ENCODE results near the gene IL4I1. TPM values are rescaled to one million over a fixed set of nuclear protein-coding genes. Genes with fewer than 3 reads are reported as not detected.

Gene IL4I1
- total and polyA plus RNA-seq, 2 donors (not counting 1 experiment from before 2014, with no cell fraction given) = 0.48 to 3.1 TPM

DNA sequence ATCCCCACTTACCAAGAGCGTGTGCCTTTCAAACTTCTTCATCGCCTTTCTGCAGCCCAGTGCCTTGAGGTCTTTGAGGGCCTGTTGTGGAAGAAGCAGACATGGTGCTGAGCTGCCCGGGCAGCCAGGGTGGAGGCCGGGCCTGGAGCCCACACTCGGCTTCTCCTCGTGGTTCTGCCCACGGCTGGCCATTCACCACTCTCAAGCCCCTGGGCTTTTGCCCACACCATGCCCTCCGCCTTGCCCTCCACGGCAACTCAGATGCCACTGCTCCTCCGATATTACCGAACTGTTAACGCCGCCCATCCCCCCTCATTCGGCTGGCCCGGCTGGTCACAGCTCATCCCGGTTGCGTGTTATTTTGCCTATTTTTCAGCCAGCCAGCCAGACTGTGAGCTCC, 5.3 kb downstream of the IL4I1 start:
- H3K9ac ChIP-seq (ENCODE audit: low read length) = no peak overlapping the region
- H3K9me3 ChIP-seq (ENCODE audit: control extremely low read depth in 1 of 3, control insufficient read depth in 2 of 3, insufficient read depth in 1 of 3, low read length in 2 of 3) = peaks cover 0 to 7% (median 0%) of the 10 kb centered on the region in 3 donors
- WGBS (ENCODE audit: insufficient coverage) = 96% methylated on average over 16 of the region's 17 CpGs
- Mint-ChIP-seq H3K4me3 (peak overlapping the region; percentile 23), H3K9me3 (ENCODE audit: insufficient read depth) (no peaks in the 10 kb centered on the region), H3K4me1 (peaks cover 42% of the 10 kb centered on the region), H3K27ac (peak overlapping the region; percentile 26), H3K27me3 (no peaks in the 10 kb centered on the region)
- no peak overlapping the region for H2AFZ ChIP-seq (ENCODE audit: insufficient read depth, low read depth, low read length, poor library complexity, severe bottlenecking)
- no peak for DNase-seq
- POLR2A ChIA-PET = interaction anchor here (0.6 to 2.1 kb wide), 4 partner anchors 20 to 999 kb away, joined by 3 to 8 read pairs (median 3); no protein-coding TSS in a partner anchor
- H3K4me3 ChIP-seq (ENCODE audit: control extremely low read depth in 1 of 5, extremely low read depth in 1 of 5, insufficient read depth in 1 of 5, low read depth in 2 of 5, low read length in 4 of 5) = no peak overlapping the region
- intact Hi-C loops (cut with micrococcal nuclease) = no loop called here
- TF ChIP-seq CTCF (IDR thresholded peaks at IDR 0.05) (no peak), EZH2 (IDR thresholded peaks at IDR 0.05; ENCODE audit: borderline replicate concordance, insufficient read depth, low read depth, low read length, poor library complexity, severe bottlenecking) (no peak)
- no peaks in the 10 kb centered on the region for H3K36me3 ChIP-seq (replicated peaks in 1 of 2; ENCODE audit: control extremely low read depth in 1 of 2, control insufficient read depth in 1 of 2, extremely low read depth in 1 of 2, insufficient read depth in 2 of 2, low read length in 1 of 2)
- H3K79me2 ChIP-seq (ENCODE audit: control insufficient read depth, insufficient read depth, low read length) = peaks cover 4% of the 10 kb centered on the region
- H3K4me2 ChIP-seq (replicated peaks; ENCODE audit: low read depth, low read length, poor library complexity, severe bottlenecking) = no peak overlapping the region
- ATAC-seq (ENCODE audit: low read depth) = no peak
- H3K27me3 ChIP-seq (replicated peaks in 1 of 4; ENCODE audit: control extremely low read depth in 1 of 4, control insufficient read depth in 3 of 4, insufficient read depth in 4 of 4, low read length in 3 of 4) = no peaks in the 10 kb centered on the region
- no peak overlapping the region for H3K27ac ChIP-seq (ENCODE audit: low read length in 2 of 2)
- peaks cover 18 to 33% of the 10 kb centered on the region in 2 donors for H3K4me1 ChIP-seq (ENCODE audit: control insufficient read depth in 2 of 2, insufficient read depth in 2 of 2, low read length in 2 of 2)
- H4K20me1 ChIP-seq (ENCODE audit: control insufficient read depth, insufficient read depth, low read length, poor library complexity, severe bottlenecking) = peaks cover 15% of the 10 kb centered on the region
- CTCF ChIA-PET = interaction anchor here (0.7 to 1.2 kb wide), 2 partner anchors 26 to 106 kb away, joined by 3 read pairs; no protein-coding TSS in a partner anchor

All from B cell (primary cell).